IMR-90 (cell line): Measurements from ENCODE around the gene MYH9. TPM values are rescaled to one million over a fixed set of nuclear protein-coding genes. Genes with fewer than 3 reads are reported as not detected.
A peak's percentile ranks its signal among the peaks of the same experiment; 100 is the strongest.

Experiments
- ATAC-seq: fragments of 200-7000 bp; cut with Tn5 transposase; 2 replicates; pipeline ENCODE4 v1.9.1; 2020; ENCODE audit warnings: low read depth, mild to moderate bottlenecking, moderate library complexity
- BruUV-seq: library from RNA; stranded (reverse); fragments of 400-500 nt; replicated peaks from 2 replicates; lab custom pipeline; 2021; lab: Mats Ljungman, UMichigan
- CTCF ChIA-PET: fragments of 300-600 bp; formaldehyde crosslinking; extraction: SDS; loops from one replicate; lab custom pipeline; 2021; ENCODE audit warnings: antibody characterized with exemption; lab: Yijun Ruan, JAX
- POLR2A ChIA-PET: fragments of 300-600 bp; sonication (Branson Sonifier 250); formaldehyde crosslinking; loops from one replicate; lab custom pipeline; 2022; ENCODE audit warnings: antibody characterized with exemption; ENCODE audit not compliant: unreplicated experiment; lab: Charles Lee
- DNase-seq: peaks from one replicate; pipeline ENCODE4 v3.0.0; 2013
- H2AFZ ChIP-seq: replicated peaks from 2 replicates; pipeline ENCODE3; 2013; ENCODE audit warnings: low read length, mild to moderate bottlenecking; ENCODE audit not compliant: poor library complexity
- H2AK5ac ChIP-seq: 2 replicates; pipeline ENCODE4 v1.6.1; 2013; ENCODE audit warnings: low read depth, low read length, inconsistent platforms
- H2AK9ac ChIP-seq: replicated peaks from 2 replicates; pipeline ENCODE3; 2013; ENCODE audit warnings: mild to moderate bottlenecking, low read depth, low read length, moderate library complexity; ENCODE audit not compliant: poor library complexity
- H2BK120ac ChIP-seq: 2 replicates; pipeline ENCODE4 v1.6.1; 2013; ENCODE audit warnings: low read depth, low read length, inconsistent platforms
- H2BK15ac ChIP-seq: 3 replicates; pipeline ENCODE4 v1.6.1; 2013; ENCODE audit warnings: low read depth, low read length, inconsistent platforms
- H2BK20ac ChIP-seq: 2 replicates; pipeline ENCODE4 v1.6.1; 2013; ENCODE audit warnings: low read depth, mild to moderate bottlenecking, inconsistent platforms, low read length, moderate library complexity
- H2BK5ac ChIP-seq: 2 replicates; pipeline ENCODE4 v1.6.1; 2013; ENCODE audit warnings: mild to moderate bottlenecking, low read depth, low read length, inconsistent platforms; ENCODE audit not compliant: poor library complexity, severe bottlenecking
- H3K14ac ChIP-seq: replicated peaks from 2 replicates; pipeline ENCODE4 v1.6.1; 2013; ENCODE audit warnings: low read depth, low read length, inconsistent platforms
- H3K18ac ChIP-seq: 2 replicates; pipeline ENCODE4 v1.6.1; 2013; ENCODE audit warnings: low read depth, low read length, control low read depth
- H3K23ac ChIP-seq: 2 replicates; pipeline ENCODE4 v1.6.1; 2013; ENCODE audit warnings: low read depth, low read length, inconsistent platforms
- H3K27ac ChIP-seq: 2 replicates; pipeline ENCODE4 v1.5.1; 2013; ENCODE audit warnings: mild to moderate bottlenecking, control low read depth, low read length; ENCODE audit not compliant: insufficient read depth
- H3K27me3 ChIP-seq: 2 replicates; pipeline ENCODE4 v1.6.1; 2013; ENCODE audit warnings: low read length; ENCODE audit not compliant: control insufficient read depth, insufficient read depth
- H3K36me3 ChIP-seq: 2 replicates; pipeline ENCODE4 v1.6.1; 2013; ENCODE audit warnings: low read length, mixed read lengths; ENCODE audit not compliant: control insufficient read depth, insufficient read depth
- H3K4ac ChIP-seq: 2 replicates; pipeline ENCODE4 v1.6.1; 2013; ENCODE audit warnings: low read depth, low read length, inconsistent platforms
- H3K4me1 ChIP-seq: 2 replicates; pipeline ENCODE4 v1.6.1; 2013; ENCODE audit warnings: low read length, mixed read lengths; ENCODE audit not compliant: control insufficient read depth, insufficient read depth
- H3K4me2 ChIP-seq: 2 replicates; pipeline ENCODE4 v1.6.1; 2013; ENCODE audit warnings: low read depth, mild to moderate bottlenecking, control low read depth, low read length, moderate library complexity
- H3K4me3 ChIP-seq: 2 replicates; pipeline ENCODE4 v1.5.1; 2013; ENCODE audit warnings: low read depth, mild to moderate bottlenecking, control low read depth, low read length, moderate library complexity; ENCODE audit not compliant: insufficient read depth
- H3K56ac ChIP-seq: 2 replicates; pipeline ENCODE4 v1.6.1; 2013; ENCODE audit warnings: low read length, inconsistent platforms; ENCODE audit not compliant: insufficient read depth; ENCODE audit errors: extremely low read depth
- H3K79me1 ChIP-seq, 2 experiments: 2 replicates each; pipeline ENCODE4 v1.6.1; 2013; ENCODE audit warnings: low read length in 2 of 2, inconsistent platforms in 1 of 2, low read depth in 1 of 2
- H3K9ac ChIP-seq: 2 replicates; pipeline ENCODE4 v1.6.1; 2013; ENCODE audit warnings: low read depth, low read length, control low read depth
- H3K9me1 ChIP-seq: 2 replicates; pipeline ENCODE4 v1.6.1; 2013; ENCODE audit warnings: low read length, inconsistent platforms; ENCODE audit not compliant: insufficient read depth
- H3K9me3 ChIP-seq: 2 replicates; pipeline ENCODE4 v1.6.1; 2013; ENCODE audit warnings: low read length; ENCODE audit not compliant: control insufficient read depth, insufficient read depth
- H4K20me1 ChIP-seq: 2 replicates; pipeline ENCODE4 v1.6.1; 2013; ENCODE audit warnings: low read length, inconsistent platforms; ENCODE audit not compliant: insufficient read depth
- H4K5ac ChIP-seq: 2 replicates; pipeline ENCODE4 v1.6.1; 2013; ENCODE audit warnings: mild to moderate bottlenecking, low read depth, low read length, control low read depth
- H4K8ac ChIP-seq, 2 experiments: 2 replicates each; pipeline ENCODE4 v1.6.1; 2013; ENCODE audit warnings: low read depth in 2 of 2, low read length in 2 of 2, control low read depth in 1 of 2, inconsistent platforms in 1 of 2
- H4K91ac ChIP-seq: 2 replicates; pipeline ENCODE4 v1.6.1; 2013; ENCODE audit warnings: low read depth, low read length, inconsistent platforms; ENCODE audit not compliant: insufficient read depth
- BHLHE40 ChIP-seq: fragments of 150-350 bp; IDR thresholded peaks from 2 replicates; pipeline ENCODE4 v1.6.1; 2016; ENCODE audit warnings: mild to moderate bottlenecking, low read depth, low read length
- CEBPB ChIP-seq: IDR thresholded peaks from 2 replicates; pipeline ENCODE4 v1.6.1; 2012; ENCODE audit warnings: low read depth, low read length, improper control_type of control experiment
- CHD1 ChIP-seq: IDR thresholded peaks from 2 replicates; pipeline ENCODE4 v1.6.1; 2012; ENCODE audit warnings: low read depth, low read length, improper control_type of control experiment
- CTCF ChIP-seq: conservative IDR thresholded peaks from 2 replicates; pipeline ENCODE4 v1.5.1; 2012; ENCODE audit warnings: mild to moderate bottlenecking, low read depth, low read length, improper control_type of control experiment
- ELK1 ChIP-seq: fragments of 150-350 bp; IDR thresholded peaks from 2 replicates; pipeline ENCODE4 v1.6.1; 2016; ENCODE audit warnings: low read depth, mild to moderate bottlenecking, low read length, moderate library complexity, borderline replicate concordance
- FOS ChIP-seq: fragments of 150-350 bp; IDR thresholded peaks from 2 replicates; pipeline ENCODE4 v1.6.1; 2016; ENCODE audit warnings: low read depth, low read length
- MAFK ChIP-seq: IDR thresholded peaks from 2 replicates; pipeline ENCODE4 v1.6.1; 2012; ENCODE audit warnings: low read depth, low read length, improper control_type of control experiment
- MAZ ChIP-seq: IDR thresholded peaks from 2 replicates; pipeline ENCODE4 v1.6.1; 2012; ENCODE audit warnings: low read depth, mild to moderate bottlenecking, low read length, improper control_type of control experiment, moderate library complexity, borderline replicate concordance
- MXI1 ChIP-seq: IDR thresholded peaks from 2 replicates; pipeline ENCODE4 v1.6.1; 2012; ENCODE audit warnings: low read depth, mild to moderate bottlenecking, low read length, moderate library complexity, borderline replicate concordance
- NFE2L2 ChIP-seq: fragments of 150-350 bp; IDR thresholded peaks from 2 replicates; pipeline ENCODE4 v1.6.1; 2016; ENCODE audit warnings: low read depth, mild to moderate bottlenecking, low read length
- POLR2A ChIP-seq: IDR thresholded peaks from 2 replicates; pipeline ENCODE4 v1.6.1; 2012; ENCODE audit warnings: mild to moderate bottlenecking, low read depth, low read length
- RAD21 ChIP-seq: IDR thresholded peaks from 2 replicates; pipeline ENCODE4 v1.6.1; 2012; ENCODE audit warnings: low read length, improper control_type of control experiment
- RCOR1 ChIP-seq: IDR thresholded peaks from 2 replicates; pipeline ENCODE4 v1.6.1; 2012; ENCODE audit warnings: mild to moderate bottlenecking, low read length, improper control_type of control experiment; ENCODE audit not compliant: insufficient replicate concordance
- RFX5 ChIP-seq: IDR thresholded peaks from 2 replicates; pipeline ENCODE4 v1.8.0; 2012; ENCODE audit warnings: low read depth, mild to moderate bottlenecking, low read length, moderate library complexity
- SMC3 ChIP-seq: fragments of 150-350 bp; IDR thresholded peaks from 2 replicates; pipeline ENCODE4 v1.6.1; 2016; ENCODE audit warnings: low read depth, mild to moderate bottlenecking, antibody characterized with exemption, low read length, moderate library complexity
- USF2 ChIP-seq: fragments of 150-350 bp; IDR thresholded peaks from 2 replicates; pipeline ENCODE4 v1.6.1; 2017; ENCODE audit warnings: mild to moderate bottlenecking, antibody characterized with exemption, low read length, low read depth
- WGBS, 2 experiments: methylation state at CpG; one replicate each; pipeline versions ENCODE4 v1.1.5 to v1.1.7; 2013; ENCODE audit warnings: missing lambda C conversion rate in 2 of 2; ENCODE audit not compliant: insufficient read length in 1 of 2; ENCODE audit errors: extremely low coverage in 2 of 2; 5-methylcytosine and 5-hydroxymethylcytosine counted together
- dilution Hi-C: fragments of 300-500 bp; cut with HindIII; formaldehyde crosslinking; loops from one replicate; pipeline ENCODE4 v1.14.3; 2018; ENCODE audit warnings: low sequenced_read_pairs; ENCODE audit not compliant: unreplicated experiment
- in situ Hi-C: fragments of 300-500 bp; cut with MboI; formaldehyde crosslinking; loops from 3 replicates; pipeline ENCODE4 v1.14.3; 2019; ENCODE audit warnings: low sequenced_read_pairs, inconsistent platforms, mixed read lengths
- intact Hi-C: fragments of 100-400 bp; cut with micrococcal nuclease; formaldehyde crosslinking; loops from 2 replicates; pipeline ENCODE4 v1.10.0; 2022
- polyA plus RNA-seq, 3 experiments: library from polyadenylated mRNA; depleted of rRNA; stranded (reverse); fragments of >200 nt; gene quantifications; 2 replicates each; pipeline ENCODE4 v1.2.3, GENCODE V29; 2012; ENCODE audit warnings: low replicate concordance in 1 of 3
- total RNA-seq: library from RNA; depleted of rRNA; stranded (reverse); fragments of >200 nt; gene quantifications from 2 replicates; pipeline ENCODE4 v1.2.3, GENCODE V29; 2012

The MYH9 gene
- total and polyA plus RNA-seq, 2 of the 4 experiments (the other 2 are of a cell fraction): 475 to 554 TPM

GRCh38 chr22:36317658-36318271, 70.0 kb downstream of the MYH9 start:
- Histone ChIP-seq H2BK5ac (peak overlapping the region; percentile 42), H2BK120ac (no peak overlapping the region), H3K23ac (no peak overlapping the region), H2AK9ac (peak overlapping the region; percentile 26), H3K36me3 (peaks cover 91% of the 10 kb centered on the region), H3K4ac (no peak overlapping the region), H2AFZ (peak overlapping the region; percentile 37), H3K18ac (no peak overlapping the region), H4K91ac (no peak overlapping the region), H2AK5ac (peak overlapping the region; percentile 43; the same call in 1 of the 2 replicates), H4K20me1 (peaks cover 80% of the 10 kb centered on the region), H3K9ac (no peak overlapping the region), H3K14ac (no peak overlapping the region), H3K9me1 (peaks cover 10% of the 10 kb centered on the region), H3K4me1 (no peaks in the 10 kb centered on the region), H3K9me3 (no peaks in the 10 kb centered on the region), H2BK20ac (0 out of 2 replicates have a peak overlapping the region, but pooled peaks have one; percentile 3), H4K5ac (no peak overlapping the region), H3K4me3 (no peak overlapping the region), H2BK15ac (no peak overlapping the region; the same call in 2 of the 3 replicates), H4K8ac (peak overlapping the region in 1 of 2 experiments; percentile 53; a peak in 1 of 4 replicates), H3K27ac (no peak overlapping the region), H3K79me1 (peaks cover 62 to 89% of the 10 kb centered on the region in 2 experiments), H3K56ac (no peak overlapping the region), H3K27me3 (no peaks in the 10 kb centered on the region), H3K4me2 (no peak overlapping the region)
- dilution Hi-C loops (no loop called here), intact Hi-C loops (no loop called here), in situ Hi-C loops (no loop called here)
- WGBS, 2 experiments: 93% methylated on average over 14 of the region's 20 CpGs; no CpG with 5 or more reads in 1 of the 2 experiments
- POLR2A ChIA-PET: interaction anchor here (0.6 kb wide), 1 partner anchor 97 kb away, joined by 4 read pairs; no protein-coding TSS in a partner anchor
- no TSS peak for BruUV-seq
- CTCF ChIA-PET: no interaction called here
- DNase-seq (no peak), ATAC-seq (no peak)
- TF ChIP-seq POLR2A (no peak), MXI1 (no peak), MAFK (no peak), RFX5 (no peak), CTCF (no peak), CEBPB (no peak), NFE2L2 (no peak), FOS (no peak), MAZ (no peak), BHLHE40 (no peak), CHD1 (no peak), RAD21 (no peak), ELK1 (no peak), USF2 (no peak), SMC3 (no peak), RCOR1 (no peak)
